ENCODE measurements around the gene BBC3.
"Not testable (repeated sequence)": the region's sequence is repeated elsewhere in the genome, so short reads cannot be mapped to it uniquely, and the experiment has no call there.

BBC3 gene, protein sequence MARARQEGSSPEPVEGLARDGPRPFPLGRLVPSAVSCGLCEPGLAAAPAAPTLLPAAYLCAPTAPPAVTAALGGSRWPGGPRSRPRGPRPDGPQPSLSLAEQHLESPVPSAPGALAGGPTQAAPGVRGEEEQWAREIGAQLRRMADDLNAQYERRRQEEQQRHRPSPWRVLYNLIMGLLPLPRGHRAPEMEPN

GRCh38 chr19:47230921-47231214 is at the start of gene BBC3:
BBC3 (minus strand) TSS chr19:47231199; CDS start chr19:47228431, 2,768 bp downstream.
- DNase-seq, result no peak

- peak; percentile 40 to 57 for DNase-seq
Measured at GRCh38 chr19:47280183-47280797, 49.3 kb upstream of the BBC3 start.

DNA sequence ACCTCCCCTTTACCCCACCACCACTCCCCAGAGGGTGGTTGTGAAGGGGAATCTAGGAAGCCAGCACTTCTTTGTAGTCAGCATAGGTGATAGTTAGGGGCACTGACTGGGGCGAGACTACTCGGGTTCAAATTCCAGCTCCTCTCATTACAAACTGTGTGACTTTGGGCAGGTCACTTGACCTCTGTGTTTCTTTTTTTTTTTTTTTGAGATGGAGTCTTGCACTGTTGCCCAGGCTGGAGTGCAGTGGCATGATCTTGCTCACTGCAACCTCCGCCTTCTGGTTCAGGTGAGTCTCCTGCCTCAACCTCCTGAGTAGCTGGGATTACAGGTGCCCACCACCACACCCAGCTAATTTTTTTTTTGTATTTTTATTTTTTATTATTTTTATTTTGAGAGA is 45.5 kb upstream of the BBC3 start:
- not testable (repeated sequence) for DNase-seq

DNA sequence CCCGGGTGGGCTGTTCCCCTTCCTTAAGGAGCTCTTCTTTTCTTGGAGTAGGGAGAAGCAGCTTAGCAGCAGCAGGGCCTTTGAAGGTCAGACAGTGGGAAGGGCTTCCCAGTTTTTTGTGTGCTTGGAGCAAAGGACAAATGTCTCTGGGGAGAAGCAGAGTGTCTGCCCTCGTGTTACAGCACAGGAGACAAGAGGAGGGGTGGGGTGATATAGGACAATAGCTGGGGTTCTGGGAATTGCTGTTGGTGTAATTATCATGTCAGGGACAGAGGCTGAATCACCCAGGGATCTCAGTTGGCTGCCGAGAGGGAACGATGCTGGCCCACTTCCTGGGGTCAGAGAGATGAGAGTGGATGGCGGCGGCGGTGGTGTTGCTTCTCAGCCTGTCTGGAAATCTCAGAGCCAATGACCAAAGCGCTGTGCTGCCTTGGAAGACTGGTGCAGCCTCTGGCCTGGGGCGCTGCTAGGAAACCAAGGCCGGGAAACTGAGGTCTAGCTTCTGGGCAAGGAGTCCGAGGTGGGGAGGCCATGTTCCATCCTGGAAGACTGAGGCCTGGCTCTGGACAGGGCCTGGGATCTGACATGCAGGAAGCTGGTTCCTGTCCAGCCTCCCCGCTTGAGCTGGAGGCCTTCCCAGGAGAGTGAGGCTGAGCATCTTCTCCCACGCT is 44.9 kb upstream of the BBC3 start:
- no peak for DNase-seq

DNA sequence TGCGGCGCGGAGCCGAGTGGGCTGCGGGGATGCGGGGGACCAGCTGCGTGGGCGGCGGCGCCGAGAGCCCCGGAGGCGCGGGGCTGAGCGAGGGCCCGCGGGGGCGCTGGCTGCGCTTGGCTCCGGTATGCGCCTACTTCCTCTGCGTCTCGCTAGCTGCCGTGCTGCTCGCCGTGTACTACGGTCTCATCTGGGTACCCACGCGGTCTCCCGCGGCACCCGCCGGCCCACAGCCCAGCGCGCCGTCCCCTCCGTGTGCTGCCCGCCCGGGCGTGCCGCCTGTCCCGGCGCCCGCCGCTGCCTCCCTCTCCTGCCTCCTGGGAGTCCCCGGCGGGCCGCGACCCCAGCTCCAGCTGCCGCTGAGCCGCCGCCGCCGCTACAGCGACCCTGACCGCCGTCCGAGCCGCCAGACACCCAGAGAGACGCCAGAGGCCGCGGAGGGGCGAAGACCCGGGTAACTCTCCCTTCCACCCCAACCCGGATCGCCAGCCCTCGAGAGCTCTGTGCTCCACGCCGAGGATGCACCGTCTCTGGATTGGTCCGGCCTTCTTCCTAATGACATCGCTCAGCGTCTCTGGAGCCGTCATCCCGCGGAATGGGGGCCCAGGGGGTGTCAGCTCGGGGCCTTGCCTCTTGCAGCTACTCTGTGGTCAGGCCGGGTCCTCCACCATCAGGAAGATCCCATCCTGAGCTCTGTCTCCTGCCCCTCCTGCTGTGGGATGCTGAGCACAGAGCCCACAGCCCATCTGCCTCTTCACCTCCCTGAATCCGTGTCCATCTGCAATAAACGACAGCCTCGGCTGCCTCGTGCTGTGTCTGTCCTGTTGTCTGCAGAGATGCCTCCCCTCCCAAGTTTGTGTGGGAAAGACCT is 44.1 kb upstream of the BBC3 start:
- DNase-seq, result no peak

- DNase-seq, result peak; percentile 96 to 98
Measured at GRCh38 chr19:47274071-47274890, 43.3 kb upstream of the BBC3 start, which contains the start of gene INAFM1. INAFM1 (plus strand) TSS chr19:47274885; CDS start chr19:47274920, 35 bp downstream.

DNA sequence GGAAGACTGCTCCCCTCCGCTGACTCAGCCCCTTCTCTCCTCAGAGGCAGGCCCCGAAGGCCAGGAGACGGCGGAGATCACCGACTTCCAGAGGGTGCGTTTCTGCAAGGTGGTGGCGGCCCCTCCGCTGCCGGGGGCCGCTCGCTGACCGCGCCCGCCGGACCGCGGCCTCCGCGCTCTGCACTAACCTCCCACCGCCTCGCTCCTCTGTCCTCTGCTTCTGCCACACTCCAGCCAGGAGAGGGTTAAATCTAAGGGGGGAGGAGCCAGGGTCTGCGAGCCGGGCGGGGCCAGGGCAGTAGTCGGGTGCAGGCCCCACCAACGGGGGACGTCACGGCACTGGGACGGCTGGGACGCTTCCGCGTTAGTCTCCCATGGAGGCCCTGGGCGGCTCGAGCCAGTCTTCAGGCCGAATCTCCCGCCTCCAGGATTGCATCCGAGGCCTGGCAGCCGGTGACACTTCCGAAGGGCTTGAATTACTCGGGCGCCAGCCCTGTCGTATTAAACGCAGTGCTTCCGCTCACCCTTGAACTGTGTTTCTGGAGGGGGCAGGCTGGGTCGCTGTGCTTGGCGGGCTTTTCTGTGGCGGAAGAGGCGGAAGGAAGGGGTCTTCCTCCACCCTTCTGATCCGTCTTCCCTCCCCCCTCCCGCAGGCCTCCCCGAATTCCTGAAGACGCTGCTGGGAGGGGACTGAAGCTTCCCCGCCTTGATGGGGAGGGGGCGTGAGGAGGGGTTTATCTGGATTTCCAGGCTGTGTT is 42.5 kb upstream of the BBC3 start:
- peak; percentile 92 for DNase-seq

GRCh38 chr19:47272448-47273312 is 41.7 kb upstream of the BBC3 start:
- no peak for DNase-seq

DNA sequence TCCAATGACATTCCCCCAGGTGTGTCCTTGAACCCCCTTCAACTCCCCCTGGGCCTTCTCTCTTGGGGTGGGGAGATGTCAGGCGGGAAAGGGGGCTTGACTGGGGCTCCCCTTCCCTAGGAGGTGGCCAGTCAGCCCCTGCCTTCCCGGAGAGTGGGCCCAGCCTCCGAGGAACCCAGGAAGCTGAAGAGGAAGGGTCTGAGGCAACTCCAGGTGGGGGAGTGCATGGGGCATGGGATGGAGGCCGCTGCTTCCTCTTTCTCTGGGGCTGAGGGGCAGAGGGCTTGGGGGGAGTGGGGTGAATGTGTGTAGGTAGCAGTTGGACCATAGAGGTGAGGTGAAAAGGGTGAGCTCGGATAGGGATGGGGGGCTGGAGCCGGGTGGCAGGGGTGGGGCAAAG is 41.0 kb upstream of the BBC3 start:
- no peak for DNase-seq

DNA sequence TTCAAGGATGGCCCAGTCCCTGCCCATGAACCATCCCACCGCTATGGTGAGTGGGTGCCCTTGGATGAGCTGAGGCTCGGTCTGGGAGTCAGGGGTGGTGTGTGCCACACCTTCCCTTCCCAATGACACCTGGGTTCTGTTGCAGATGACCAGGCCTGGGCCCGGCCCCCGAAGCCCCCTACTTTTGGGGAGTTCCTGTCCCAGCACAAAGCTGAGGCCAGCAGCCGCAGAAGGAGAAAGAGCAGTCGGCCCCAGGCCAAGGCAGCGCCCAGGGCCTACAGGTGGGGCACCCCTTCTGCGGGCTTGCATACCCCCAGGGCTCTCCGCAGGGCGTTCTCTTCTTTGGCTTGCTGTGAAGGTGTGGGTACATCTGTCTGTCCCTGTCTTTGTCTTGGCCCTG is 39.4 kb upstream of the BBC3 start:
- no peak for DNase-seq

- no peak for DNase-seq
Measured at GRCh38 chr19:47269596-47269995, 38.6 kb upstream of the BBC3 start.

DNA sequence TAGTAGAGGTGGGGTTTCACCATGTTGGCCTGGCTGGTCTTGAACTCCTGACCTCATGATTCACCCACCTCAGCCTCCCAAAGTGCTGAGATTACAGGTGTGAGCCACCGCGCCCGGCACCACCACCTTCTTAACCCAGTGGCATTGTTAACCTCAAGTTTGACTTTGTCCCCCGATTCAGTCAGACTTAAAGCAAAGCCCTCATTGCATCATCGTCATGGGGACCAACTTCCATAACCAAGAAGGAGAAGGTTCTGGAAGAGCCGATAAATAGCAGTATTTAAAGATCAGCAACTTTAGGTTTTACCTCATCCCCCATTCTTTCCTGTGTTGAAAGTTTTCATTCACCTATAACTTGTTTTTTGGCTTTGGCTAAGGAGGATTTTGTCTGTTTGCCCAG is 37.0 kb upstream of the BBC3 start:
- no peak for DNase-seq

DNA sequence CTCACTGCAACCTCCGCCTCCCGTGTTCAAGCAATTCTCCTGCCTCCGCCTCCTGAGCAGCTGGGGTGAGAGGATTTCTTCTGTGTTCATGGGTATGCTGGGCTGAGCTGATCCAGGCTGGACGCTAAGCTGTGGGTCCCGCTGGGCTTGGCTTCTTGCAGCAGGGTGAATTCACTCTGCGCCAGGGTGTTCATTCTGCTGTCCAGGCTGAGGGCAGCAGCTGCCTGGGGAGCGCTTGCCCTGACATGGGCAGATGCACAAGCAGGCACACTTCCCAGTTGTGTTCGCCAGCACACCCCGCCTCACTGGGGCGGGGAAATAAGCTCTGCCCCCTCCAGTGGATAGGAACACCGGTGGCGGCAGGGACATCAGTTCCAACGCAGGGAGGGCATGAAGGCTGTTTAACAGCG is 36.4 kb upstream of the BBC3 start:
- no peak for DNase-seq

- DNase-seq, result no peak
Measured at GRCh38 chr19:47266401-47266941, 35.5 kb upstream of the BBC3 start.

DNA sequence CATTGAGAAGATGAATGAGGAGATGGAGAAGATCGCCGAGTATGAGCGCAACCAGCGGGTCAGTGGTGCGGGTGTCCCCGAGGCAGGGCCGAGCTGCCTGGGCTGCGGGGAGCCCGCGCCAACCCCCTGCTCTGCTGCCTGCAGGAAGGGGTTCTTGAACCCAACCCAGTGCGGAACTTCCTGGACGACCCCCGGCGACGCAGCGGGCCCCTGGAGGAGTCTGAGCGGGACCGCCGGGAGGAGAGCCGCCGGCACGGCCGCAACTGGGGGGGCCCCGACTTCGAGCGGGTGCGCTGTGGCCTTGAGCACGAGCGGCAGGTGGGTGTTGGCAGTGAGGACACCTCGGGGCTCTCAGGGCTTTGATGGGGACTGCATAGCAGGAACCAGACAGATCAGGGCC is 33.6 kb upstream of the BBC3 start:
- DNase-seq, result no peak

DNA sequence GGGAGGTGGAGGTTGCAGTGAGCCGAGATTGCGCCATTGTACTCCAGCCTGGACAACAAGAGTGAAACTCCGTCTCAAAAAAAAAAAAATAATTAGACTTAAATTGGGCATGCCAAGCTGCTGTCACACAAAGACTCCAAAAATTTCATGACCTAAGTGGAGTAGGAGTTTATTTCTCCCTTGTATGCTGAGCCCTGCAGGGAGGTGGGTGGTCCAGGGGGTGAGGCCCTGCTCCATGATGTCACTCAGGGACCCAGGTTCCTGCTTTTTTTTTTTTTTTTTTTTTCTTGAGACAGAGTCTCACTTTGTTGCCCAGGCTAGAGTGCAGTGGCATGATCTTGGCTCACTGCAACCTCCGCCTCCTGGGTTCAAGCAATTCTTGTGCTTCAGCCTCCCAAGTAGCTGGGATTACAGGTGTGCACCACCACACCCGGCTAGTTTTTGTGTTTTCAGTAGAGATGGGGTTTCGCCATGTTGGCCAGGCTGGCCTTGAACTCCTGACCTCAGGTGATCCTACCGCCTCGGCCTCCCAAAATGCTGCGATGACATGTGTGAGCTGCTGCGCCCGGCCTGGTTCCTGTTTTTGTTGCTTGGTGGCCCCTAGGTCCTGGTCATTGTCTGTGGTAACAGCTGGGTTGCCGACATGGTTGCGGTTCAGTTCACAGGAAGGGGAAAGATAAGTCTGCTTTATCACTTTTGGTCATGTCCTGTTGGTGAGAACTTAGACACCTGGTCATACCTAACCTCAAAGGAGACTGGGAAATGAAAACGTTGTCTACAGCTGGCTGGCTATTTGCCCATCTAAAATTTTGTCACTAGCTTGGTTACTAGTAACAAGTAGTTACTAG is 31.2 kb upstream of the BBC3 start:
- peak in 1 of 2 donors; percentile 63 for DNase-seq

- no peak for DNase-seq
Measured at GRCh38 chr19:47260476-47260875, 29.5 kb upstream of the BBC3 start.

DNA sequence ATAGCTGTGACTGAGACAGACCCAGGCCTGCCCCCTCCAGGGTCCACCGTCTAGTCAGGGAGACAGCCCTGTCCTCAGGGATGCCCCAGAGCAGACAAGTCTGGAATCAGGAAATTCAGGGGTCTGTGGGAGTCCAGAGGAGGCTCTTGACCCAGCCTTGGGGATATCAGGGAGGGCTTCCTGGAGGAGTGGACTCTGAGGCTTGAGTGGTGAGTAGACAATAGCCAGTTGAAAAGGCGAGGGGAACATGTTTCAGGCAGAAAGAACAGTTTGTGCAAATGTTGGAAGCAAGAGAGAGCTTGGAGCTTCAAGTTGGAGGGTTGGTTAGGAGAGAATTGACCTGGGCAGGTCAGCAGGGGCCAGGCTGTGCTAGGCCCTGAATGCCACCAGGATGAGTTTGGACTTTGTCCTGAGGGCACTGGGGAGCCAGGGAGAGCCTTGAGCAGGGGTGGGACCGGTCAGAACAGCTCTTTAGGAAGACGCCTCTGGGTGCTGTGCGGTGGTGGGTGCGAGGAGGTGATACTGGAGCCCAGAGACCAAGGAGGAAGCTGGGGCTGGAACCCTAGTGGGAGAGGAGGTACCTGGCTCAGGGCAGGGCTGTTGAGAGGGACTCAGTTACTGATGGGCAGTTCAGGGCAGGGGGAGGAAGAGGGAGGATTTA is 28.0 kb upstream of the BBC3 start:
- DNase-seq, result no peak

- DNase-seq, result no peak
Measured at GRCh38 chr19:47258434-47258833, 27.4 kb upstream of the BBC3 start.
